Neural progenitor cell (in vitro differentiated cells): ENCODE measurements around the gene C1QL2. TPM values are rescaled to one million over a fixed set of nuclear protein-coding genes. Genes with fewer than 3 reads are reported as not detected.

ENCODE experiments used
- DNase-seq: peaks from one replicate; pipeline ENCODE4 v3.0.0-alpha.2; 2016; ENCODE audit warnings: low spot score
- H2AFZ ChIP-seq: fragments of 200-600 bp; sonication (generic); replicated peaks from 2 replicates; pipeline ENCODE4 v1.6.1; 2016; ENCODE audit warnings: antibody characterized with exemption
- H3F3A ChIP-seq: fragments of 200-600 bp; sonication (generic); 2 replicates; pipeline ENCODE4 v1.6.1; 2016; ENCODE audit warnings: antibody characterized with exemption, low read depth
- H3K27ac ChIP-seq: fragments of 200-600 bp; sonication (generic); 2 replicates; pipeline ENCODE4 v1.5.1; 2016; ENCODE audit warnings: mild to moderate bottlenecking
- H3K27me3 ChIP-seq: fragments of 200-600 bp; sonication (generic); 2 replicates; pipeline ENCODE4 v1.6.1; 2016; ENCODE audit warnings: mild to moderate bottlenecking, moderate library complexity
- H3K36me3 ChIP-seq: fragments of 200-600 bp; sonication (generic); 2 replicates; pipeline ENCODE4 v1.5.1; 2016
- H3K4me1 ChIP-seq: fragments of 200-600 bp; sonication (generic); 2 replicates; pipeline ENCODE4 v1.6.1; 2016; ENCODE audit warnings: mixed run types
- H3K4me2 ChIP-seq: fragments of 200-600 bp; sonication (generic); 2 replicates; pipeline ENCODE4 v1.6.1; 2016
- H3K4me3 ChIP-seq: fragments of 200-600 bp; sonication (generic); 2 replicates; pipeline ENCODE4 v1.5.1; 2016
- H3K79me2 ChIP-seq: fragments of 200-600 bp; sonication (generic); 2 replicates; pipeline ENCODE4 v1.6.1; 2016; ENCODE audit warnings: low read depth
- H3K9ac ChIP-seq: fragments of 200-600 bp; sonication (generic); 2 replicates; pipeline ENCODE4 v1.6.1; 2016
- H3K9me3 ChIP-seq: fragments of 200-600 bp; sonication (generic); 2 replicates; pipeline ENCODE4 v1.5.1; 2016; ENCODE audit warnings: low read depth
- H4K20me1 ChIP-seq: fragments of 200-600 bp; sonication (generic); 2 replicates; pipeline ENCODE4 v1.6.1; 2016; ENCODE audit warnings: low read depth
- H3K27ac Mint-ChIP-seq: 3 replicates; pipeline ENCODE4 v1.8.0; 2021; ENCODE audit warnings: mixed read lengths
- H3K27me3 Mint-ChIP-seq: 2 replicates; pipeline ENCODE4 v1.8.0; 2022; ENCODE audit warnings: low read depth, mild to moderate bottlenecking, inconsistent platforms, moderate library complexity, mixed read lengths; ENCODE audit not compliant: insufficient read depth
- H3K36me3 Mint-ChIP-seq: 3 replicates; pipeline ENCODE4 v1.8.0; 2021; ENCODE audit warnings: mixed read lengths
- H3K4me1 Mint-ChIP-seq: 3 replicates; pipeline ENCODE4 v1.8.0; 2021; ENCODE audit warnings: mixed read lengths
- H3K4me3 Mint-ChIP-seq: 3 replicates; pipeline ENCODE4 v1.8.0; 2021; ENCODE audit warnings: mild to moderate bottlenecking, moderate library complexity, mixed read lengths
- H3K9me3 Mint-ChIP-seq: 3 replicates; pipeline ENCODE4 v1.8.0; 2020; ENCODE audit warnings: mixed read lengths
- EZH2 ChIP-seq: fragments of 200-600 bp; sonication (generic); IDR thresholded peaks from 2 replicates; pipeline ENCODE4 v1.6.1; 2017; ENCODE audit warnings: antibody characterized with exemption, mild to moderate bottlenecking, moderate library complexity
- EZH2phosphoT487 ChIP-seq: fragments of 200-600 bp; sonication (generic); IDR thresholded peaks from 2 replicates; pipeline ENCODE4 v1.6.1; 2017; ENCODE audit warnings: antibody characterized with exemption
- total RNA-seq: library from RNA; depleted of rRNA; stranded (reverse); fragments of >200 nt; gene quantifications from 2 replicates; pipeline ENCODE4 v1.2.3, GENCODE V29; 2015; ENCODE audit warnings: low replicate concordance
- TF ChIP-seq, protein P1 (sequence below): fragments of 200-600 bp; sonication (generic); IDR thresholded peaks from 2 replicates; pipeline ENCODE4 v1.5.1; 2017; ENCODE audit warnings: antibody characterized with exemption, mild to moderate bottlenecking

Gene C1QL2
- total RNA-seq, 1 donor from 2014 or later, result not detected

DNA sequence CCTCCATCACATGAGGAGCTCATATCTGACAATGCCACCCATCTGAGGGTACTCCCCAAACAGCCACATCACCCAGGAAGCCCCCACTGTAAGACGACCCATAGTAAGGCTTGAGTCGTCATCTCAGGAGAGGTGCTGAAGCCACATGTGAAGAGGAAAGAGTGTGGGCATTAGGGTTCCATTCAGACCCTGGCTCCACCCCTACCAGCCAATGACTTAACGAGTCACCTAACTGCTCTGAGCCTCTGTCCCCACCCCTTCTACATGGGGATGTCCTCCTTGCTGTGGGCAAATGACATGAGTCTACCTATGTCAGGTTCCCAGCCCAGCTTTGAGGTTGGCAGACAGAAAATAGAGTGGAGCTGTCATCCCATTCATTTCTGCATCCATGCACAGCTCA is 46.3 kb downstream of the C1QL2 start:
- Mint-ChIP-seq H3K9me3 (peaks cover 4% of the 10 kb centered on the region), H3K4me1 (peaks cover 18% of the 10 kb centered on the region), H3K36me3 (no peaks in the 10 kb centered on the region), H3K4me3 (no peak overlapping the region), H3K27ac (no peak overlapping the region), H3K27me3 (peaks cover 25% of the 10 kb centered on the region)
- no peaks in the 10 kb centered on the region for H3K27me3 ChIP-seq
- H3K4me1 ChIP-seq, result no peaks in the 10 kb centered on the region
- H3K27ac ChIP-seq, result no peak overlapping the region
- no peaks in the 10 kb centered on the region for H3K9me3 ChIP-seq
- H3F3A ChIP-seq, result no peaks in the 10 kb centered on the region
- TF ChIP-seq EZH2 (no peak), EZH2phosphoT487 (no peak)
- no peaks in the 10 kb centered on the region for H3K79me2 ChIP-seq
- no peak overlapping the region for H3K9ac ChIP-seq
- no peak for DNase-seq
- H2AFZ ChIP-seq, result no peak overlapping the region
- no peaks in the 10 kb centered on the region for H3K36me3 ChIP-seq
- H3K4me3 ChIP-seq, result no peak overlapping the region
- peaks cover 3% of the 10 kb centered on the region for H4K20me1 ChIP-seq
- no peak overlapping the region for H3K4me2 ChIP-seq

DNA sequence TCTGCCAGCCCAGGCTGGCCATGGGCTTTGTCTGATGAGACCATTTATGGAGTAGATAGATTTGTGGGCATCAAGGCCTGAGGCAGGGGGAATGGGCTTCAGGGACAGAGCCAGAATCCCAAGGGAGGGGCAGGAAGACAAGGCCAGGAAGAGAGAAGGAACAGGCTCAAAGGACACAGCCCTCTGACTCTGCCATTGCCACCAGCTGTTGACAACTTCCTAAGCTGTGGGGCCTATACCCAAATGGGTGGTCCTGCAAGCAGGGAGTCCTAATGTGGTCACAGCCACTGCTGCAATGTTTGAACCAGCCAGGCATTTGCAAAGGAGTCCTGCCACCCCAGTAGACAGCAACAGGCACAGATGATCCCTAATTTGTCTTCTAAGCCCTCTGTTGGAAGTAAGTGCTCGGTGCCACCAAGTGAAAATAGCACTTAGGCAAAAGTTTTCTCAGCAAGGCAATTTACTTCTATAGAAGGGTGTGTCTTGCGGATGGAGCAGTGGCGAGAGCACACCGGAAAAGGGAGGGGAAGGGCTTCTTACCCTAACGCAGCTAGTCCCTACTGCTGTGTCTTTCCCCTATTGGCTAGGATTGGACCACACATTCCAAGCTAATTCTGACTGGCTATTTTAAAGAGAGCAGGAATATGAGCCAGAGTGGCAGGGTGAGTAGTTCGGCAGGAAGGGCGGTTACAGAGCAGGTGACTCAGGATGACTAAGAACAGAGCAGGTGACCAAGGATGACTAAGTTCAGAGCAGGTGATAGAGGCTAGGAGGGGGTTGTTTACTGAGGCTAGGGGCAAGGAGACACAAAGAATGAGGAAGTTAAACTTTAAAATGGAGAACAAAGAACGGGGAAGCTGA is 47.2 kb downstream of the C1QL2 start:
- TF ChIP-seq EZH2phosphoT487, result no peak
- TF ChIP-seq EZH2, result no peak
- TF ChIP-seq, protein P1, sequence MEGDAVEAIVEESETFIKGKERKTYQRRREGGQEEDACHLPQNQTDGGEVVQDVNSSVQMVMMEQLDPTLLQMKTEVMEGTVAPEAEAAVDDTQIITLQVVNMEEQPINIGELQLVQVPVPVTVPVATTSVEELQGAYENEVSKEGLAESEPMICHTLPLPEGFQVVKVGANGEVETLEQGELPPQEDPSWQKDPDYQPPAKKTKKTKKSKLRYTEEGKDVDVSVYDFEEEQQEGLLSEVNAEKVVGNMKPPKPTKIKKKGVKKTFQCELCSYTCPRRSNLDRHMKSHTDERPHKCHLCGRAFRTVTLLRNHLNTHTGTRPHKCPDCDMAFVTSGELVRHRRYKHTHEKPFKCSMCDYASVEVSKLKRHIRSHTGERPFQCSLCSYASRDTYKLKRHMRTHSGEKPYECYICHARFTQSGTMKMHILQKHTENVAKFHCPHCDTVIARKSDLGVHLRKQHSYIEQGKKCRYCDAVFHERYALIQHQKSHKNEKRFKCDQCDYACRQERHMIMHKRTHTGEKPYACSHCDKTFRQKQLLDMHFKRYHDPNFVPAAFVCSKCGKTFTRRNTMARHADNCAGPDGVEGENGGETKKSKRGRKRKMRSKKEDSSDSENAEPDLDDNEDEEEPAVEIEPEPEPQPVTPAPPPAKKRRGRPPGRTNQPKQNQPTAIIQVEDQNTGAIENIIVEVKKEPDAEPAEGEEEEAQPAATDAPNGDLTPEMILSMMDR, result no peak
- H3K27ac ChIP-seq, result no peak overlapping the region
- no peaks in the 10 kb centered on the region for H3K4me1 ChIP-seq
- no peaks in the 10 kb centered on the region for H3K79me2 ChIP-seq
- no peak overlapping the region for H2AFZ ChIP-seq
- Mint-ChIP-seq H3K9me3 (peaks cover 4% of the 10 kb centered on the region), H3K27me3 (peaks cover 25% of the 10 kb centered on the region), H3K4me3 (no peak overlapping the region), H3K36me3 (no peaks in the 10 kb centered on the region), H3K4me1 (peaks cover 18% of the 10 kb centered on the region), H3K27ac (no peak overlapping the region)
- no peaks in the 10 kb centered on the region for H3K36me3 ChIP-seq
- no peaks in the 10 kb centered on the region for H3F3A ChIP-seq
- H3K27me3 ChIP-seq, result no peaks in the 10 kb centered on the region
- no peak for DNase-seq
- no peaks in the 10 kb centered on the region for H3K9me3 ChIP-seq
- H3K9ac ChIP-seq, result no peak overlapping the region
- H4K20me1 ChIP-seq, result peaks cover 11% of the 10 kb centered on the region
- H3K4me3 ChIP-seq, result no peak overlapping the region
- no peak overlapping the region for H3K4me2 ChIP-seq

- Mint-ChIP-seq H3K4me3 (no peak overlapping the region), H3K27ac (no peak overlapping the region), H3K36me3 (no peaks in the 10 kb centered on the region), H3K9me3 (peaks cover 4% of the 10 kb centered on the region), H3K27me3 (peaks cover 25% of the 10 kb centered on the region), H3K4me1 (peaks cover 18% of the 10 kb centered on the region)
- no peak overlapping the region for H3K4me3 ChIP-seq
- H3K9ac ChIP-seq, result no peak overlapping the region
- no peaks in the 10 kb centered on the region for H3K4me1 ChIP-seq
- TF ChIP-seq, protein P1, result no peak
- TF ChIP-seq EZH2phosphoT487 (no peak), EZH2 (no peak)
- no peaks in the 10 kb centered on the region for H3F3A ChIP-seq
- H3K9me3 ChIP-seq, result no peaks in the 10 kb centered on the region
- H3K27me3 ChIP-seq, result no peaks in the 10 kb centered on the region
- DNase-seq, result no peak
- H3K27ac ChIP-seq, result no peak overlapping the region
- no peak overlapping the region for H2AFZ ChIP-seq
- H3K79me2 ChIP-seq, result no peaks in the 10 kb centered on the region
- no peak overlapping the region for H3K4me2 ChIP-seq
- no peaks in the 10 kb centered on the region for H3K36me3 ChIP-seq
- H4K20me1 ChIP-seq, result peaks cover 11% of the 10 kb centered on the region
Observed at GRCh38 chr2:119109866-119110265, 48.7 kb downstream of the C1QL2 start.

GRCh38 chr2:119108186-119108585 is 50.4 kb downstream of the C1QL2 start:
- H3K4me2 ChIP-seq, result no peak overlapping the region
- H3K9me3 ChIP-seq, result no peaks in the 10 kb centered on the region
- no peaks in the 10 kb centered on the region for H3K27me3 ChIP-seq
- H3K27ac Mint-ChIP-seq, result no peak overlapping the region
- H3K36me3 Mint-ChIP-seq, result no peaks in the 10 kb centered on the region
- no peak for DNase-seq
- TF ChIP-seq, protein P1, result no peak
- TF ChIP-seq EZH2 (no peak), EZH2phosphoT487 (no peak)
- peaks cover 11% of the 10 kb centered on the region for H3K4me1 Mint-ChIP-seq
- H3K27me3 Mint-ChIP-seq, result peaks cover 24% of the 10 kb centered on the region
- no peaks in the 10 kb centered on the region for H3K36me3 ChIP-seq
- H3K4me3 Mint-ChIP-seq, result no peak overlapping the region
- no peaks in the 10 kb centered on the region for H3K4me1 ChIP-seq
- H3K9me3 Mint-ChIP-seq, result peaks cover 4% of the 10 kb centered on the region
- no peaks in the 10 kb centered on the region for H3F3A ChIP-seq
- no peak overlapping the region for H2AFZ ChIP-seq
- no peak overlapping the region for H3K27ac ChIP-seq
- peaks cover 11% of the 10 kb centered on the region for H4K20me1 ChIP-seq
- H3K79me2 ChIP-seq, result no peaks in the 10 kb centered on the region
- no peak overlapping the region for H3K9ac ChIP-seq
- no peak overlapping the region for H3K4me3 ChIP-seq
